Measurements from ENCODE around the gene AQP12B. TPM values are rescaled to one million over a fixed set of nuclear protein-coding genes. Genes with fewer than 3 reads are reported as not detected.
A peak's percentile ranks its signal among the peaks of the same experiment; 100 is the strongest.

AQP12B gene
- total RNA-seq, 1 donor from 2014 or later: not detected

- intact Hi-C loops (cut with DNase I): no loop called here
- no peak for ATAC-seq
- DNase-seq (ENCODE audit: low spot score): no peak
These were observed 37.2 kb upstream of the AQP12B start for GRCh38 chr2:240719676-240720545.

- DNase-seq (ENCODE audit: low spot score): no peak
- ATAC-seq: no peak
- intact Hi-C loops (cut with DNase I): no loop called here
These were observed 36.3 kb upstream of the AQP12B start for GRCh38 chr2:240718896-240719490.

- no peak for DNase-seq (ENCODE audit: low spot score)
- intact Hi-C loops (cut with DNase I): no loop called here
- no peak for ATAC-seq
These were observed 35.2 kb upstream of the AQP12B start for GRCh38 chr2:240717681-240718581.

- ATAC-seq (no peak), DNase-seq (ENCODE audit: low spot score) (no peak)
- intact Hi-C loops (cut with DNase I): no loop called here
These were observed 34.5 kb upstream of the AQP12B start for GRCh38 chr2:240717181-240717641.

GRCh38 chr2:240716130-240716798 is 33.6 kb upstream of the AQP12B start:
- no peak for ATAC-seq
- intact Hi-C loops (cut with DNase I): no loop called here
- DNase-seq (ENCODE audit: low spot score): no peak

- ATAC-seq: no peak
- DNase-seq (ENCODE audit: low spot score): no peak
- intact Hi-C loops (cut with DNase I): no loop called here
These were observed 32.4 kb upstream of the AQP12B start for GRCh38 chr2:240714747-240715725.

GRCh38 chr2:240713928-240714746 is 31.5 kb upstream of the AQP12B start:
- peak; percentile 9 for ATAC-seq
- no peak for DNase-seq (ENCODE audit: low spot score)
- intact Hi-C loops (cut with DNase I): no loop called here

- intact Hi-C loops (cut with DNase I): no loop called here
- ATAC-seq: peak; percentile 19
- DNase-seq (ENCODE audit: low spot score): no peak
These were observed 30.6 kb upstream of the AQP12B start for GRCh38 chr2:240713071-240713927.

- intact Hi-C loops (cut with DNase I): no loop called here
- ATAC-seq (no peak), DNase-seq (ENCODE audit: low spot score) (no peak)
These were observed 29.4 kb upstream of the AQP12B start for GRCh38 chr2:240712121-240712520.

- intact Hi-C loops (cut with DNase I): no loop called here
- ATAC-seq (no peak), DNase-seq (ENCODE audit: low spot score) (no peak)
These were observed 29.0 kb upstream of the AQP12B start for GRCh38 chr2:240711701-240712100.

- intact Hi-C loops (cut with DNase I): no loop called here
- DNase-seq (ENCODE audit: low spot score) (no peak), ATAC-seq (no peak)
These were observed 28.6 kb upstream of the AQP12B start for GRCh38 chr2:240711296-240711695.

- intact Hi-C loops (cut with DNase I): no loop called here
- no peak for DNase-seq (ENCODE audit: low spot score)
- no peak for ATAC-seq
These were observed 25.8 kb upstream of the AQP12B start for GRCh38 chr2:240708457-240708856.

- DNase-seq (ENCODE audit: low spot score): no peak
- ATAC-seq: no peak
- intact Hi-C loops (cut with DNase I): no loop called here
These were observed 25.1 kb upstream of the AQP12B start for GRCh38 chr2:240707821-240708220.

- DNase-seq (ENCODE audit: low spot score): no peak
- no peak for ATAC-seq
- intact Hi-C loops (cut with DNase I): no loop called here
These were observed 24.5 kb upstream of the AQP12B start for GRCh38 chr2:240707043-240707756.

- intact Hi-C loops (cut with DNase I): no loop called here
- no peak for ATAC-seq
These were observed 22.6 kb upstream of the AQP12B start for GRCh38 chr2:240705204-240705791.

More at GRCh38 chr2:240705204-240705791, 22.6 kb upstream of the AQP12B start:
- no peak for DNase-seq (ENCODE audit: low spot score)

All from sciatic nerve (tissue), 2 donors.